GM18502 (cell line): ENCODE results near the gene DCUN1D4.

ENCODE experiments used
- ATAC-seq: cut with Tn5 transposase; IDR thresholded peaks from one replicate; pipeline ENCODE4 v1.9.1; 2021; ENCODE audit warnings: mild to moderate bottlenecking; ENCODE audit not compliant: unreplicated experiment, poor library complexity

Gene DCUN1D4

DNA sequence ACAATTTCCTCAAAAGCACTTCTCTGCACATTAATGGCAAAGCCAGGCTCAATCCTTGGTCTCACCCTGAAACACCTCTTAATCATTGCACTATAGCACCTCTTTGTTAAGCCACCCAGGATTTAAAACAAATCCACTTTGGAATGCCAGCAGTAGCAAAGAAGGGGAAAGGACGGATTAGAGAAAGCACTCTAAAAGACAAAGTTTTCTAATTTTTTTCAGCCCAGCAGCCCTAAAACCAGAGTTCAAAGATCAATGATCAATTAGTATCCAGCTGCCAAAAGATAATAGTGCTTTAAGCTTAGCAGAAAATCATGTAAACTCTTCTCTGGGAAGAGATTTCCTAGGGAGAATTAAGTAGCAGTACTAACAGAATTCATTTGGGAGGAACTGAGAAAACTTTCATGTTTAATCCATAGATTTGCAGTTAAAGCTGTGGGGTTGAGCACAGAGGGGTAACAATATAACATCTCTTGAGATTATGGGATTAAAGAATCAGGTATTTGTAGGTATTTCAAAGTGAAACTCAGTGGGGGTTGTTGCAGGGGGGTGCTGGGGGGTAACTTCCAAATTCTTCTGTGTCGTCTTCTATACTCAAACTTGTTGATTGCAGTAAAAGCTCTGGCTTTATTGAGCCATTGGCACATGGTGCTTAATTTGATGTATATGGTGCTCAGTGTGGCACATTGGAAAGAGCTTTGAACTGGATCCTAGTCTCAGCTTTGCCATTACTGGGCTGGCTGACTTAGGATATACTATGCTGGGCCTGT, 115.4 kb downstream of the DCUN1D4 start:
- ATAC-seq, result no peak

DNA sequence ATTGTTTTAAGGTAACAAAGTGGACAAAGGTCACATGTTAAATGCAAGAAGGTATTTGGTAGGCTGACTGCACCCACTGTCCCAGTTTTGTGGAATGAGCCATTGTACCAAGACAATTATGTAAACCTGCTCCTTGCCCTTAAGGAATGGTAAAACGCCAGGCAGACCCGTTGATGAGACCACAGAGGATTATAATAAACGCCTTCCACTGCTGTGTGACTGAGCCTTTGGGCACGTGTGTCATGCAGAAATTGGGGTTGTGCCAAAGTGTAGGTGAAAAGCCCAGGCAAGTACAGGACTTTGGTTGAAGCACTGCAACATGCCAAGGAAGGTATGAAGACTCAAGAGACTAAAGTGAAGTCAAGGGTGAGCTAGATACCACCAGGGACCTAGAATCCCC, 117.5 kb downstream of the DCUN1D4 start:
- ATAC-seq, result no peak

DNA sequence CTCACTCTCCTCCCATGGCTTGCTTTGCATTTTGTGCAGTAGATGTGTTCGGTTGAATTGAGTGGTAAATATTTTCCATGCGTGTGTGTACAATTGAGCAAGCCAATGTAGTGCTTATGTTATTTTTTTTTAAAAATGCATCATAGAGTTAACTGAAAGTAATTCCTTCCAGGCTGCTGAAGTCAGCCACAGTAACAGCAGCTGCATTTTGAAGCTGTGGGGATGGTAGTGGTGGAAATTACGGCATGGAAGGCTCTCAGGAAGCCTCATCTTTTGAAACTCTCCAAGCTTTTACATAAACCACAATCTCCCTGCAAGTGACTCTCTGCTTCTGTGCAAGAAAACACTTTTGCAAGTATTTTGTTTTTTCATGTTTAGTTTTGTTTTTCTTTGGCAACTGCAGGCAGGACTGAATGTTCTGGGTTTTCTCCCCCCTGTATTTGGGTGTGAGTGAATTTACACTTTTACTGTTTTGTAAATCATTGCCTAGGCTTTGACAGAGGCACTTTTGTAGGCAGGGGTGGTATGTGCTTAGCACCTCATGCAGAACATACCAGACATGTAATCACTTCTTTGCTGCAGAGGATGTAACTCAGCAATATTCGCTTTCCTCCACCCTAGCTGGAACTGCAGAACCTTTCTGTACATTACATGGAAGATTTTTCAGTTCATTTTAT, 121.0 kb downstream of the DCUN1D4 start:
- no peak for ATAC-seq

DNA sequence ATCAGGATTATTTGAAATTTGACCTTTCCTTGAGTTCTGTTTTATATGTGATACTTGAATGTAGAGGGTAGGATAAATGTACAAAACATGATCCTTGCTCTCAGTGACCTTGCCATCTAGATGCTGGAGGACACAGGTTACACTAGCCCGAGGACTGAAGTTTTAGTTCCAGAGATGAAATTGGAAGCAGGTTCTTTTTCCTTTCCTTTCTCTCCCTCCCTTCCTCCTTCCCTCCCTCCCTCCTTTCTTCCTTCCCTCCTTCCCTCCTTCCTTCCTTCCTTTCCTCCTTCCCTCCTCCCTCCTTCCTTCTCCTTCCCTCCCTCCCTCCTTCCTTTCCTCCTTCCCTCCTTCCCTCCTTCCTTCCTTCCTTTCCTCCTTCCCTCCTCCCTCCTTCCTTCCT, 122.9 kb downstream of the DCUN1D4 start:
- ATAC-seq, result no peak
